ENCODE data around the gene DHRS7B.
"Not testable (repeated sequence)": the region's sequence is repeated elsewhere in the genome, so short reads cannot be mapped to it uniquely, and the experiment has no call there.

Gene DHRS7B

DNA sequence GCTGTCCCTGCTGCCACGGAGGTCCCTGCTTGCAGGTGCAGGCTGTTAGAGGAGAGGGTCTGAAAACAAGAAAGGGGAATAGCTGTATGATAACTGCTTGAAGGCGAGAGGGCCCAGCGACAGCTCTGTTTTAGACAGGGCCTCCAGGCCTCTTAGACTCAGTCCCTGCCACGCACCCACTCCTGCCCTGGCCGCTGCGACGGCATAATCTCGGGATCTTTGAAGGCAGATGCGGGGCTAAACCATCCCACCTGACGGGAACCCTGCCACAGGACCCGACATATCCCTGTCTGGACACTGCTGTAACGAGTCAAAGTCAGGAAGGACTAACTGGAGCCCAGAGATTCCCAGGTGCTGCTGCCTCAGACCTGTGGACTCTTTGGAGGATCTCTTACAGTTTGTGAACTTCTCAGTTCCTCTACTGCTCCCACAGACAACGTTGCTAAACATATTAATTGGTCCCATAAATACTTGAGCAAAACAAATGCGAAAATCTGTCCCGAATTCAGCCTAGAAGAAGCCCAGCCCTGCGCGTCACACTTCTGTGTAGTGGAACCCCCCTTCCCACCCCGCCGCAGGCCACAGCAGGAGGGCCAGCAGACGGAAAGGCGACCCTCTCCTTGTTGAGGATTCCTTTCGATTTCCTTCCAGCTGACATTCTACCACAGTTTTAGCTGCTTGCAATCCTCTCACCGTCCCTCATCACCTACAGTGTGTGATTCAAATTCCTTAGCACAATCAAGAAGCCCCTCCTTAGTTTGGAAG lies 88.2 kb downstream of the DHRS7B start:
- peaks cover 4% of the 10 kb centered on the region; the same call in 1 of the 2 replicates for H3K4me1 ChIP-seq (ENCODE audit: control insufficient read depth, insufficient read depth, low read length)
- no peak for DNase-seq (ENCODE audit: low read depth, low spot score)
- H3K27me3 ChIP-seq (ENCODE audit: control insufficient read depth, insufficient read depth, low read length) = no peaks in the 10 kb centered on the region
- H3K27ac ChIP-seq (ENCODE audit: low read length) = no peak overlapping the region
- H3K9me3 ChIP-seq (ENCODE audit: control insufficient read depth, insufficient read depth, low read length) = no peaks in the 10 kb centered on the region
- H3K4me3 ChIP-seq (ENCODE audit: low read length) = peak overlapping the region; percentile 49; the same call in 1 of the 2 replicates
- no CpG with 5 or more reads among the region's 23 CpGs for WGBS (ENCODE audit: insufficient coverage, insufficient read length)
- peaks cover 5% of the 10 kb centered on the region; the same call in 1 of the 2 replicates for H3K36me3 ChIP-seq (ENCODE audit: control insufficient read depth, insufficient read depth, low read length)

DNA sequence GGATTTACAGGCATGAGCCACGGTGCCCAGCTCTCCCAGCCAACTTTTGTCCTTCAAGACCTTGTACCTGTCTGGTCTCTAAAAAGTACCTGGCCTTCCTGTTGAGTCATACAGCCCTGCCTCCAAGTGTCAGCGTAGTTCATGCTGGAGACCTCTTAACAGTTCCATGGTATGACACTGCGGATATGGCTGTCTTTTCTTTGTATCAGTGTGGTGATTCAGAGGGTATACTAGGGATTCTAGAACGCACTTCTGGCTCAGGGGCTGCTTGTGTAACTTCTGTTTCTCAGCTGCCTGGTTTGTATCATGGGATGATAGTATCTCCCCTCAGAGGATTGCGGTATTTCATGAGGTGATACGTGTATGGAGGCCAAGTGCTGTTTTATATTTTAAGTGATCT lies 89.2 kb downstream of the DHRS7B start:
- Histone ChIP-seq H3K36me3 (ENCODE audit: control insufficient read depth, insufficient read depth, low read length) (no peaks in the 10 kb centered on the region; the same call in 1 of the 2 replicates), H3K27me3 (ENCODE audit: control insufficient read depth, insufficient read depth, low read length) (no peaks in the 10 kb centered on the region), H3K4me1 (ENCODE audit: control insufficient read depth, insufficient read depth, low read length) (peaks cover 4% of the 10 kb centered on the region; the same call in 1 of the 2 replicates), H3K4me3 (ENCODE audit: low read length) (no peak overlapping the region), H3K27ac (ENCODE audit: low read length) (no peak overlapping the region), H3K9me3 (ENCODE audit: control insufficient read depth, insufficient read depth, low read length) (no peaks in the 10 kb centered on the region)
- no CpG with 5 or more reads among the region's 6 CpGs for WGBS (ENCODE audit: insufficient coverage, insufficient read length)
- DNase-seq (ENCODE audit: low read depth, low spot score) = no peak

DNA sequence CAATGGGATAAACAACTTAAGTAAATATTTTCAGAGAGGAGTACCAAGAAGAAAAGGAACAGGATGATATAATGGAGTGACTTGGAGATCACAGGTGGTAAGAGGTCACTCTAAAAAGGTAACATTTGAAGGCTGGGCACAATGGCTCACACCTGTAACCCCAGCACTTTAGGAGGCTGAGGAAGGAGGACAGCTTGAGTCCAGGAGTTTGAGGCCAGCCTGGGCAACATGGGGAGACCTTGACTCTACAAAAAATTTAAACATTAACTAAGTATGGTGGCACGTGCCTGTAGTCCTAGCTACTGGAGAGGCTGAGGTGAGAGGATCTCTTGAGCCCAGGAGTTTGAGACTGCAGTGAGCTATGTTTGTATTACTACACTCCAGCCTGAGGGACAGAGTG lies 90.6 kb downstream of the DHRS7B start:
- Histone ChIP-seq H3K4me1 (ENCODE audit: control insufficient read depth, insufficient read depth, low read length) (peaks cover 4% of the 10 kb centered on the region; the same call in 1 of the 2 replicates), H3K27me3 (ENCODE audit: control insufficient read depth, insufficient read depth, low read length) (no peaks in the 10 kb centered on the region), H3K4me3 (ENCODE audit: low read length) (no peak overlapping the region), H3K27ac (ENCODE audit: low read length) (no peak overlapping the region), H3K36me3 (ENCODE audit: control insufficient read depth, insufficient read depth, low read length) (no peaks in the 10 kb centered on the region), H3K9me3 (ENCODE audit: control insufficient read depth, insufficient read depth, low read length) (no peaks in the 10 kb centered on the region)
- no peak for DNase-seq (ENCODE audit: low read depth, low spot score)
- WGBS (ENCODE audit: insufficient coverage, insufficient read length) = no CpG with 5 or more reads among the region's 1 CpG

DNA sequence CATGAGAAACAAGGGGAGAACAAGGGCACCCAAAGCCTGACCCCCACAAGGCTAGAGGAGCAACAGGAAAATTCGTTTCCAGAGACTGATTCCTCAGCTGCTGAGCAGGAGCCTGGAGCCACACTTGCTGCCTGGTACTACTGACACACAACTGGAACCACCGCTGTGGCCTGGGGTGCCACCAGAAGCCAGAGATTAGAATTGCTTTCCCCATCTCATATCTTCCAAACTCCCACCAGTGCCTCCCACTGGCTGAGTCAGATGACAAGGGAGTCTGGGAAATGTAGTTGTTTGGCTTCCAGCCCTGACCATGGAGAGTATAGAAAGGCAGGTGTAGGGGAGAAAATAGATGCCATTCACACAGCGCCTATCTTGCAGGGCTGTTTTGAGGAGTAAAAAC lies 91.3 kb downstream of the DHRS7B start:
- Histone ChIP-seq H3K36me3 (ENCODE audit: control insufficient read depth, insufficient read depth, low read length) (no peaks in the 10 kb centered on the region), H3K27me3 (ENCODE audit: control insufficient read depth, insufficient read depth, low read length) (no peaks in the 10 kb centered on the region), H3K4me3 (ENCODE audit: low read length) (no peak overlapping the region), H3K4me1 (ENCODE audit: control insufficient read depth, insufficient read depth, low read length) (peaks cover 4% of the 10 kb centered on the region; the same call in 1 of the 2 replicates), H3K27ac (ENCODE audit: low read length) (no peak overlapping the region), H3K9me3 (ENCODE audit: control insufficient read depth, insufficient read depth, low read length) (no peaks in the 10 kb centered on the region)
- DNase-seq (ENCODE audit: low read depth, low spot score) = no peak
- no CpG with 5 or more reads among the region's 3 CpGs for WGBS (ENCODE audit: insufficient coverage, insufficient read length)

DNA sequence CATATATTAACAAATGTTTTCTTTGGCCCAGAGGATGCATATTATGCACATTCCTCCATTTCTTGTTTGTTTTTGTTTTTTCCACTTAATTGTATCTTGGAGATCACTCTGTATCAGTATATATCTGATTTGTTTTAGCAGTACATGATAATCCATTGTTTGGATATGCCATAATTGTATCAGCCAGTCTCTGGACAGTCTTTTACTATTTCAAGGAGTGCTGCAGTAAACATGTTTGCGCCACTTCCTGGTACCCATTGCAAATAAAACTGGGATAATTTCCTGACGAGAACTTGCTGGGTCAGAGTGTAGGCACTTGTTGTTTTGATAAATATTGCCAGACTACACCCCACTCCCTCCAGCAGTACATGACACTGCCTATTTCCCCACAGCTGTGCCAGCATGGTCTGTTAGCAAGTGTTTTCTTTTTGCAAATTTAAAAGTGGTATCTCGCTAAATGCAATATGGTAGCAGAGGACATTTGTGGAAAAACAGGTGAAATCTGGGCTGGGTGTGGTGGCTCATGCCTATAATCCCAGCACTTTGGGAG lies 92.1 kb downstream of the DHRS7B start:
- no CpG with 5 or more reads among the region's 3 CpGs for WGBS (ENCODE audit: insufficient coverage, insufficient read length)
- no peaks in the 10 kb centered on the region for H3K36me3 ChIP-seq (ENCODE audit: control insufficient read depth, insufficient read depth, low read length)
- no peak overlapping the region for H3K27ac ChIP-seq (ENCODE audit: low read length)
- no peak for DNase-seq (ENCODE audit: low read depth, low spot score)
- no peaks in the 10 kb centered on the region for H3K9me3 ChIP-seq (ENCODE audit: control insufficient read depth, insufficient read depth, low read length)
- peaks cover 4% of the 10 kb centered on the region; the same call in 1 of the 2 replicates for H3K4me1 ChIP-seq (ENCODE audit: control insufficient read depth, insufficient read depth, low read length)
- H3K27me3 ChIP-seq (ENCODE audit: control insufficient read depth, insufficient read depth, low read length) = no peaks in the 10 kb centered on the region
- H3K4me3 ChIP-seq (ENCODE audit: low read length) = no peak overlapping the region

DNA sequence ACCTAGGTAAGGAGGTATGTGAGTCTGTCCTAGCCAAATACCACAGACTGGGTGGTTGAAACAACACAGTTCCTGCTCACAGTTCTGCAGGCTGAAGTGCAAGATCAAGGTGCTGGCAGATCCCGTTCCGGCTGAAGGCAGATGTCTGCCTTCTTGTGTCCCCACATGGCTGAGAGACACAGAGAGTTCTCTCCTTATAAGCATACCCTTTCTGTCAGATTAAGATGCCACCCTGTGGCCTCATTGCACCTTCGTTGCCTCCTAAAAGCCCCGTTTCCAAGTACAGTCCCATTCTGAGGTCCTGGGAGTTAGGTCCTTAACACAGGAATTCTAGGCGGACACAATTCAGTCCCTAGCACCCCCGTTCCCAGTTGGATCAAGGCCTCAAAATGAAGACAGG lies 96.3 kb downstream of the DHRS7B start:
- no peak for DNase-seq (ENCODE audit: low read depth, low spot score)
- H3K27ac ChIP-seq (ENCODE audit: low read length) = no peak overlapping the region
- H3K4me3 ChIP-seq (ENCODE audit: low read length) = no peak overlapping the region
- WGBS (ENCODE audit: insufficient coverage, insufficient read length) = no CpG with 5 or more reads among the region's 6 CpGs
- H3K9me3 ChIP-seq (ENCODE audit: control insufficient read depth, insufficient read depth, low read length) = no peaks in the 10 kb centered on the region
- no peaks in the 10 kb centered on the region for H3K36me3 ChIP-seq (ENCODE audit: control insufficient read depth, insufficient read depth, low read length)
- no peaks in the 10 kb centered on the region for H3K4me1 ChIP-seq (ENCODE audit: control insufficient read depth, insufficient read depth, low read length)
- no peaks in the 10 kb centered on the region for H3K27me3 ChIP-seq (ENCODE audit: control insufficient read depth, insufficient read depth, low read length)

DNA sequence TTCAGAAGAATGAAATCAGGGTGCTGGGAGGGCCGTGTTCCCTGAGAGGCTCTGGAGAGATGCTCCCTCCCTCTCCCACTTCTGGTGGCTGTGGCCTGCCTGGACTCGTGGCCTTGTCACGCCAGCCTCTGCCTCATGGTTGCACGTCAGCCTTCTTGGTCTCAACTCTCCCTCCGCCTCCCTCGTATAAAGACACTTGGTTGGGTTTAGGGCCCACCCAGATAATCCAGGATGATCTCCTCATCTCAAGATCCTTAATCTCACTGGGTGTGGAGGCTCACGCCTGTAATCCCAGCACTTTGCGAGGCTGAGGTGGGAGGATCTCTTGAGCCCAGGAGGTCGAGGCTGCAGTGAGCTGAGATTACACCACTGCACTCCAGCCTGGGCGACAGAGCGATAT lies 100.5 kb downstream of the DHRS7B start:
- H3K36me3 ChIP-seq (ENCODE audit: control insufficient read depth, insufficient read depth, low read length); H3K9me3 ChIP-seq (ENCODE audit: control insufficient read depth, insufficient read depth, low read length); H3K27me3 ChIP-seq (ENCODE audit: control insufficient read depth, insufficient read depth, low read length); DNase-seq (ENCODE audit: low read depth, low spot score); H3K27ac ChIP-seq (ENCODE audit: low read length); H3K4me1 ChIP-seq (ENCODE audit: control insufficient read depth, insufficient read depth, low read length); H3K4me3 ChIP-seq (ENCODE audit: low read length): not testable (repeated sequence)
- no CpG with 5 or more reads among the region's 11 CpGs for WGBS (ENCODE audit: insufficient coverage, insufficient read length)

DNA sequence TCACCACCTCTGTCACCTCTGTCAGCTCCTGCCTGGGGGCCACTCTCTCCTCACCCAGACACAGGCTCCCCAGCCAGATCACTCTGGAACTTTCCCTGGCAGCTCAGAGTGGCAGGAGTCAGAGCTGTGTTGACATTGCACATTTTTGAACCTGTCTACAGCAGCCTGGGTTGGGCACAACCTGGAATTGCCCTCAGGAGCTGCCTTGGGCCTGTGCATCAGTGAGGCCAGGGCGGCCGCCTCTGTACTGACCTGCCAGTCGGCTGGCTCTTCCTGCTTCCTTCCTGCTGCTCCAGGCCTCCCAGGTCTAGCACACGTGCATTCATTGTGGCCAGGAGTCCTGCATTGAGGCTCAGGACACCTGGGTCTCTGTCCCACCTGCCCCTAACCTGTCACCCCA lies 101.3 kb downstream of the DHRS7B start:
- no peaks in the 10 kb centered on the region for H3K27me3 ChIP-seq (ENCODE audit: control insufficient read depth, insufficient read depth, low read length)
- DNase-seq (ENCODE audit: low read depth, low spot score) = no peak
- no CpG with 5 or more reads among the region's 4 CpGs for WGBS (ENCODE audit: insufficient coverage, insufficient read length)

DNA sequence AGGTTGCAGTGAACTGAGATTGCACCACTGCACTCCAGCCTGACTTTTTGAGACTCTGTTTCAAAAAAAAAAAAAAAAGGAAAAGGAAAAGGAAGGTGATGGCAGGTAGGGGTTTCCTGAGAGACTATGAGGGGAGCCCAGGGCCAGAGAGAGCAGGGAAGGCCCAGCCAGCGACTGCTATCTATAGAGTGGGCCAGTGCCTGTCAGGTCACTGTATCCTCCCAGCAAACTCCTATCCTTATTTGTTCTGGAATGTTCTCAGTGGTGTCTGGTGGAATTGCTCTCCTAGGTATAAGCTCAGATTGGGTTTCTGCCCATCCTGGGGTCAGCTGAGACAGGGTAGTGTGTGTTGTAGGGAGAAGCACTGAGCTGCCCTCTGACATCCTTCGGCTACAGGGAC lies 102.1 kb downstream of the DHRS7B start:
- H3K27ac ChIP-seq (ENCODE audit: low read length) = no peak overlapping the region
- H3K9me3 ChIP-seq (ENCODE audit: control insufficient read depth, insufficient read depth, low read length) = no peaks in the 10 kb centered on the region
- no peak for DNase-seq (ENCODE audit: low read depth, low spot score)
- no peaks in the 10 kb centered on the region for H3K27me3 ChIP-seq (ENCODE audit: control insufficient read depth, insufficient read depth, low read length)
- H3K4me1 ChIP-seq (ENCODE audit: control insufficient read depth, insufficient read depth, low read length) = no peaks in the 10 kb centered on the region
- no peaks in the 10 kb centered on the region for H3K36me3 ChIP-seq (ENCODE audit: control insufficient read depth, insufficient read depth, low read length)
- no CpG with 5 or more reads among the region's 2 CpGs for WGBS (ENCODE audit: insufficient coverage, insufficient read length)
- no peak overlapping the region for H3K4me3 ChIP-seq (ENCODE audit: low read length)

More for the DNA sequence above, 101.3 kb downstream of the DHRS7B start:
- no peaks in the 10 kb centered on the region for H3K9me3 ChIP-seq (ENCODE audit: control insufficient read depth, insufficient read depth, low read length)
- no peak overlapping the region for H3K27ac ChIP-seq (ENCODE audit: low read length)
- no peak overlapping the region for H3K4me3 ChIP-seq (ENCODE audit: low read length)
- no peaks in the 10 kb centered on the region for H3K36me3 ChIP-seq (ENCODE audit: control insufficient read depth, insufficient read depth, low read length)
- H3K4me1 ChIP-seq (ENCODE audit: control insufficient read depth, insufficient read depth, low read length) = no peaks in the 10 kb centered on the region

DNA sequence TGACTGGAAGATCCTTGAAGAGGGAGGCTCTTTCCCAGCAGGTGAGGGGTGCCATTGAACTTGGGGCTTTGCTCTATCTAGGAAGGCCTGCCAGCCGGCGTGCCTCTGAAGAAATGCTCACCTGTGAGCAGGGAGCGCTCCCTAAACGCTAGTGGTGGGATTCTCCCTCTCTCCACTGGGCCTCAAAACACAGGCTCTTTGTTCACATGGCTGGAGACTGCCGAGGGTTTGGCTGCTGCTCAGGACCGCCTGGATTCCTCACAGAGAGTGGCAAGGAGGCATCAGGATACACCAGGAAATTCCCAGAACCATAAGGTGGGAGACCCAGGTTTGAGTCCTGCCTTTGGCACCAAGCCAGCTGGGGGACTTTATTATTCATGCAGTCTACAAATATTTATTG lies 104.8 kb downstream of the DHRS7B start:
- no peaks in the 10 kb centered on the region for H3K4me1 ChIP-seq (ENCODE audit: control insufficient read depth, insufficient read depth, low read length)
- no peaks in the 10 kb centered on the region for H3K36me3 ChIP-seq (ENCODE audit: control insufficient read depth, insufficient read depth, low read length)
- WGBS (ENCODE audit: insufficient coverage, insufficient read length) = no CpG with 5 or more reads among the region's 6 CpGs
- no peaks in the 10 kb centered on the region for H3K27me3 ChIP-seq (ENCODE audit: control insufficient read depth, insufficient read depth, low read length)
- no peak for DNase-seq (ENCODE audit: low read depth, low spot score)
- no peak overlapping the region for H3K4me3 ChIP-seq (ENCODE audit: low read length)
- no peaks in the 10 kb centered on the region for H3K9me3 ChIP-seq (ENCODE audit: control insufficient read depth, insufficient read depth, low read length)
- no peak overlapping the region for H3K27ac ChIP-seq (ENCODE audit: low read length)

Data from iPS DF 6.9 (cell line).